ENCODE results near the gene GIT2. TPM values are rescaled to one million over a fixed set of nuclear protein-coding genes. Genes with fewer than 3 reads are reported as not detected.
"Not testable (repeated sequence)": the region's sequence is repeated elsewhere in the genome, so short reads cannot be mapped to it uniquely, and the experiment has no call there.

Gene GIT2
- total and polyA plus RNA-seq, 10 donors = 26.5 to 169 (median 121) TPM

DNA sequence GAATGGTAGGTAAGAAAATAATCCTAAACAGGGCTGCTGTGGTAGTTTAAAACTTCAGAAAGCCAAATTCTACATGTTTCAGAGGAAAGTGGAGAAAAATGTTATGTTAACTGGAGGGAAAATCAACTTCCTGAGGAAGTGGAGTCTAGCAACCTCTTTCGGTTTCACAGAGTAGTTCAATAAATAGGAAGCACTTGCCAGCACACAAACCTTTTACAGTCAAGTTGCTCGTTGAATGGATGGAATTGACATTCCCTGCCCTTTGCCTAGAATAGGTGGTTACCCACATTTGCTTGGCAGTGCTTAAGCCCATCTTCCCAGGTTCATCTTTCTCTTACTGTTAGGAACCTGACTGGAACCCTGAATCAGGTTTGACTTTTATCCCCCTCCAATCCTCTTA, 19.0 kb upstream of the GIT2 start:
- 0 to 20% (median 5%) methylated on average over 2 of the region's 2 CpGs for WGBS, 5 donors
- Histone ChIP-seq H3K36me3 (peaks cover 4 to 84% (median 66%) of the 10 kb centered on the region in 6 donors), H3K4me3 (peak overlapping the region in 1 of 8 donors; percentile 12), H3K27me3 (replicated peaks in 1 of 7) (no peaks in the 10 kb centered on the region), H3K9me3 (no peaks in the 10 kb centered on the region), H3K4me1 (peaks cover 32 to 69% (median 49%) of the 10 kb centered on the region in 6 donors), H3K27ac (peak overlapping the region; percentile 63 to 84 (median 74))
- intact Hi-C loops (cut with DNase I; ENCODE audit: low total_unique reads) = no loop called here
- no peak for TF ChIP-seq POLR2AphosphoS5 (IDR thresholded peaks at IDR 0.05)
- TF ChIP-seq, protein P1, sequence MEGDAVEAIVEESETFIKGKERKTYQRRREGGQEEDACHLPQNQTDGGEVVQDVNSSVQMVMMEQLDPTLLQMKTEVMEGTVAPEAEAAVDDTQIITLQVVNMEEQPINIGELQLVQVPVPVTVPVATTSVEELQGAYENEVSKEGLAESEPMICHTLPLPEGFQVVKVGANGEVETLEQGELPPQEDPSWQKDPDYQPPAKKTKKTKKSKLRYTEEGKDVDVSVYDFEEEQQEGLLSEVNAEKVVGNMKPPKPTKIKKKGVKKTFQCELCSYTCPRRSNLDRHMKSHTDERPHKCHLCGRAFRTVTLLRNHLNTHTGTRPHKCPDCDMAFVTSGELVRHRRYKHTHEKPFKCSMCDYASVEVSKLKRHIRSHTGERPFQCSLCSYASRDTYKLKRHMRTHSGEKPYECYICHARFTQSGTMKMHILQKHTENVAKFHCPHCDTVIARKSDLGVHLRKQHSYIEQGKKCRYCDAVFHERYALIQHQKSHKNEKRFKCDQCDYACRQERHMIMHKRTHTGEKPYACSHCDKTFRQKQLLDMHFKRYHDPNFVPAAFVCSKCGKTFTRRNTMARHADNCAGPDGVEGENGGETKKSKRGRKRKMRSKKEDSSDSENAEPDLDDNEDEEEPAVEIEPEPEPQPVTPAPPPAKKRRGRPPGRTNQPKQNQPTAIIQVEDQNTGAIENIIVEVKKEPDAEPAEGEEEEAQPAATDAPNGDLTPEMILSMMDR (IDR thresholded peaks at IDR 0.05 in 8 of 11, conservative IDR thresholded peaks at IDR 0.05 in 3 of 11) = peak in 7 of 11 experiments; percentile 14 to 49 (median 28)
- TF ChIP-seq POLR2A (IDR thresholded peaks at IDR 0.05) = no peak
- no peak for DNase-seq

DNA sequence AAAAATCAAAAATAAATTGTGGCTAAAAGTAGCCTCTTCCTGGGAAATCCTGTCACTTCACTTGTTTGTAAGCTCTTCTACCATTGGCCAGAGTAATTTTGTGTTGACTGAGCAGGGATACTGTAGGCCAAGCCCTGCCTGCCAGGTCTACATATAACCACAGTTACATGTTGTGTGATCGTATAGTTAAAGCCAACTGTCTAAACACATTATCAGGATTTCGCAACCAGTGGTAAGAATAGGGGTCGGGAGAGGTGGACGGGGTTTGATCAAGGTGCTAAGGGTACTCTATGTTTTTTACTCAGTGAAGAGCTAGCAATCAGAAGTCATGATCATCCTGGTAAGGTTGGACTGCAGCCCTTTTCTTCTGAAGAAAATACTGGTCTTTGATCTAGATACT, 16.5 kb upstream of the GIT2 start:
- peak overlapping the region; percentile 38 to 85 (median 76) for H3K27ac ChIP-seq
- no peak for TF ChIP-seq POLR2AphosphoS5 (IDR thresholded peaks at IDR 0.05)
- TF ChIP-seq, protein P1 (IDR thresholded peaks at IDR 0.05 in 8 of 11, conservative IDR thresholded peaks at IDR 0.05 in 3 of 11) = no peak
- TF ChIP-seq POLR2A (IDR thresholded peaks at IDR 0.05) = no peak
- intact Hi-C loops (cut with DNase I; ENCODE audit: low total_unique reads) = no loop called here
- no peaks in the 10 kb centered on the region for H3K27me3 ChIP-seq (replicated peaks in 1 of 7)
- peak overlapping the region in 1 of 8 donors; percentile 56 for H3K4me3 ChIP-seq
- H3K9me3 ChIP-seq = peaks cover 0 to under 1% (median 0%) of the 10 kb centered on the region in 8 donors
- H3K36me3 ChIP-seq = peaks cover 0 to 59% (median 41%) of the 10 kb centered on the region in 6 donors
- no peak for DNase-seq
- H3K4me1 ChIP-seq = peaks cover 34 to 92% (median 69%) of the 10 kb centered on the region in 6 donors
- 66 to 92% (median 78%) methylated on average over 4 of the region's 4 CpGs for WGBS, 5 donors

DNA sequence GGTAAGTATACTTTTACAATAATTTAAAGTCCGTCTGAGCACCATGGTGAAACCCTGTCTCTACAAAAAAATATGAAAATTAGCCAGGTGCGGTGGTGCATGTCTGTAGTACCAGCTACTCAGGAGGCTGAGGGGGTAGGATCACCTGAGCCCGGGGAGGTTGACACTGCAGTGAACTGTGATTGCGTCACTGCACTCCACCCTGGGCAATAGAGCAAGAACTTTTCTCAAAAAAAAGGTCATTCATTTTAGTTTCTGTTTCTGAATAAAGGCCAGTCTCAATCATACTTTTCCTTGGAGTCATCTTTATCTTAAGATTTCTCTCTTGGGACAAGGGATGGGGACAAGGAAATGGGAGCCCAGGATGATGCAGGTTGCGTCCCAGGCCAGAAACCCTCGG, 16.0 kb upstream of the GIT2 start:
- intact Hi-C loops (cut with DNase I; ENCODE audit: low total_unique reads) = no loop called here
- 61 to 69% (median 65%) methylated on average over 6 of the region's 6 CpGs for WGBS, 5 donors
- peak; percentile 89 for DNase-seq
- Histone ChIP-seq H3K36me3 (peaks cover 0 to 54% (median 37%) of the 10 kb centered on the region in 6 donors), H3K4me1 (peaks cover 34 to 97% (median 73%) of the 10 kb centered on the region in 6 donors), H3K27ac (peak overlapping the region; percentile 38 to 85 (median 76)), H3K4me3 (peak overlapping the region in 1 of 8 donors; percentile 56), H3K27me3 (replicated peaks in 1 of 7) (no peaks in the 10 kb centered on the region), H3K9me3 (peaks cover 0 to 5% (median 0%) of the 10 kb centered on the region in 8 donors)
- TF ChIP-seq POLR2A (IDR thresholded peaks at IDR 0.05) (no peak), POLR2AphosphoS5 (IDR thresholded peaks at IDR 0.05) (peak in 2 of 3 donors; percentile 31 to 56)

DNA sequence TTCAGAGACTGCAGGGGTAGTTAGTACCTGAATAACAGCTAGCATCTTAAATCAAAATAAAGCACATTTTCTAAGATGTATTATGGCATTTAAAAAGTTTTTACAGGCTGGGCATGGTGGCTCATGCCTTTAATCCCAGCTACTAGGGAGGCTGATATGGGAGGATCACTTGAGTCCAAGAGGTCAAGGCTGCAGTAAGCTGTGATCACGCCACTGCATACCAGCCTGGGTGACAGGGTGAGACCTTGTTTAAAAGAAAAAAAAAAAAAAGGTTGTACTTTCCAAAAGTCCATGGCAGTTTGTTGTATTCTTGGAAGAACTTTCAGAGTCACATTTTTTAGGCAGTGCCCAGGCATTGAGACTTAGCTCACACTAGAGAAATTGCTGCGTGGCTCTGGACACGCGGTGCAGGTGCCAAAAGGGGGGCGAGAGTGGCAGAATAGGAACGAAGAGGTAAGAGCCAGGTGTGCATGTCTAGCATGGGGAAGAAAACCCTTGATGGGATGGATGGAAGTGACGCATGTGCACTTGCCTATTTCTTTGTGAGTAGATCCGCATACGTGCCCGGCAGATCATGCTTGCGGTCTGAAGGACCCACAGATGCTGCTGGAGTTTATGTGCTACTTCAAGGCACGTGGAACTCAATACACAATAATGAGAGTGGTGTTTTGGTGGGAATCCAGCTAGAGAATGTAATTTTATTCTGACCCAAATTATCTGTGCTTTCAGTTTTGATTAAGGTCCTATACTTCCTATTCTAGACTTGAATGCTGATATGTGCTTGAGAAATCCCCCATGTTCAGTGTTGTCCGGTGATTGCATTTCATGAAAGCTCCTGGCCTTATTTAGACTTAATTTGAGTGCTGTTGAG, 14.9 kb upstream of the GIT2 start:
- TF ChIP-seq POLR2A (IDR thresholded peaks at IDR 0.05) = no peak
- TF ChIP-seq POLR2AphosphoS5 (IDR thresholded peaks at IDR 0.05) = peak in 2 of 3 donors; percentile 17 to 59
- Histone ChIP-seq H3K4me3 (peak overlapping the region in 3 of 8 donors; percentile 6 to 56 (median 7)), H3K9me3 (peaks cover 0 to 6% (median 0%) of the 10 kb centered on the region in 8 donors), H3K27ac (peak overlapping the region; percentile 38 to 85 (median 76)), H3K36me3 (peaks cover 0 to 43% (median 27%) of the 10 kb centered on the region in 6 donors), H3K4me1 (peaks cover 34 to 98% (median 78%) of the 10 kb centered on the region in 6 donors), H3K27me3 (replicated peaks in 1 of 7) (no peaks in the 10 kb centered on the region)
- intact Hi-C loops (cut with DNase I; ENCODE audit: low total_unique reads) = no loop called here
- no peak for DNase-seq
- 58 to 76% (median 71%) methylated on average over 13 of the region's 13 CpGs for WGBS, 5 donors

DNA sequence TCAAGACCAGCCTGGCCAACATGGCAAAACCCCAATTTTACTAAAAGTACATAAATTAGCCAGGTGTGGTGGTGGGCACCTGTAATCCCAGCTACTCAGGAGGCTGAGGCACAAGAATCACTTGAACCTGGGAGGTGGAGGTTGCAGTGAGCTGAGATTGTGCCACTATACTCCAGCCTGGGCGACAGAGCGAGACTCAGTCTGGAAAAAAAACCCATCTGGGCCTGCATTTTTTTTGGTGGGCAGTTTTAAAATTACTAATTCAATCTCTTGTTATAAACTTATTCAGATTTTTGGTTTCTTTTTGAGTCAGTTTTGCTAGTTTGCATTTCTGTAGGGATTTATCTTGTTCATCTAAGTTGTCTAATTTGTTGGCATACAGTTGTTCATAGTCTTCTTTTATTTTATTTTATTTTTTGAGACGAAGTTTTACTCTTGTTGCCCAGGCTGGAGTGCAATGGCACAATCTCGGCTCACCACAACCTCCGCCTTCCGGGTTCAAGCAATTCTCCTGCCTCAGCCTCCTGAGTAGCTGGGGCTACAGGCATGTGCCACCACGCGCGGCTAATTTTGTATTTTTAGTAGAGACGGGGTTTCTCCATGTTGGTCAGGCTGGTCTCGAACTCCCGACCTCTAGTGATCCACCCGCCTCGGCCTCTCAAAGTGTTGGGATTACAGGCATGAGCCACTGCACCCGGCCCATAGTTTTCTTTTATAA, 12.7 kb upstream of the GIT2 start:
- H3K27me3 ChIP-seq (replicated peaks in 1 of 7); H3K9me3 ChIP-seq; intact Hi-C loops (cut with DNase I; ENCODE audit: low total_unique reads); DNase-seq: not testable (repeated sequence)
- Histone ChIP-seq H3K4me3 (peak overlapping the region in 1 of 8 donors; percentile 24), H3K27ac (peak overlapping the region in 4 of 8 donors; percentile 54 to 84 (median 72)), H3K36me3 (peaks cover 0 to 26% (median 14%) of the 10 kb centered on the region in 6 donors), H3K4me1 (peaks cover 33 to 98% (median 76%) of the 10 kb centered on the region in 6 donors)
- 77 to 87% (median 82%) methylated on average over 15 of the region's 15 CpGs for WGBS, 5 donors

Measured in spleen (tissue), 11 donors.